HepG2 (cell line): ENCODE results near the gene SASH3. TPM values are rescaled to one million over a fixed set of nuclear protein-coding genes. Genes with fewer than 3 reads are reported as not detected.

Source experiments
- ATAC-seq: fragments of 200-7000 bp; cut with Tn5 transposase; 3 replicates; pipeline ENCODE4 v1.9.1; 2020; ENCODE audit warnings: mild to moderate bottlenecking, moderate library complexity
- BruUV-seq: library from RNA; stranded (reverse); fragments of 400-500 nt; replicated peaks from 2 replicates; lab custom pipeline; 2021; lab: Mats Ljungman, UMichigan
- CTCF ChIA-PET: fragments of 300-600 bp; formaldehyde crosslinking; extraction: SDS; loops from one replicate; lab custom pipeline; 2021; ENCODE audit warnings: low total read pairs, inconsistent platforms, low intra/inter-chr PET ratio; lab: Yijun Ruan, JAX
- POLR2A ChIA-PET: fragments of 350-600 bp; sonication (Branson Sonifier 250); formaldehyde crosslinking; loops from one replicate; lab custom pipeline; 2020; ENCODE audit warnings: antibody characterized with exemption, inconsistent platforms; lab: Yijun Ruan, JAX
- DNase-seq: peaks from one replicate; pipeline ENCODE4 v3.0.0-alpha.2; 2015; ENCODE audit warnings: low spot score
- FAIRE-seq: peaks from 3 replicates; lab custom pipeline; 2011; peaks lifted over from hg19 to GRCh38; lab: Jason Lieb, UNC
- H2AFZ ChIP-seq: one replicate; pipeline ENCODE4 v1.6.1; 2011; ENCODE audit warnings: low read length, inconsistent platforms
- H3K27ac ChIP-seq: fragments of 300-600 bp; 3 replicates; pipeline ENCODE4 v1.8.0; 2011; ENCODE audit warnings: mixed run types, mild to moderate bottlenecking, mixed read lengths, low read length, inconsistent platforms; ENCODE audit not compliant: insufficient read depth; ENCODE audit errors: extremely low read length
- H3K27me3 ChIP-seq, 2 experiments: fragments of 200-600 bp in 1 of 2; 2 replicates in 1 of 2; 3 replicates in 1 of 2; pipeline versions ENCODE4 v1.6.0 to v1.8.0; 2011; ENCODE audit warnings: low read length in 2 of 2, mild to moderate bottlenecking in 2 of 2, moderate library complexity in 2 of 2, inconsistent platforms in 1 of 2; ENCODE audit not compliant: insufficient read depth in 2 of 2, control insufficient read depth in 1 of 2
- H3K36me3 ChIP-seq, 2 experiments: fragments of 200-600 bp in 1 of 2; replicated peaks in 1 of 2; 2 replicates in 1 of 2; 3 replicates in 1 of 2; pipeline versions ENCODE4 v1.5.1 to v1.8.0; 2011; ENCODE audit warnings: low read length in 2 of 2, inconsistent platforms in 1 of 2; ENCODE audit not compliant: insufficient read depth in 2 of 2, control insufficient read depth in 1 of 2
- H3K4me1 ChIP-seq: 2 replicates; pipeline ENCODE4 v1.5.1; 2012; ENCODE audit warnings: low read length, inconsistent platforms; ENCODE audit not compliant: insufficient read depth
- H3K4me2 ChIP-seq: 2 replicates; pipeline ENCODE4 v1.6.0; 2011; ENCODE audit warnings: low read depth, low read length, inconsistent platforms
- H3K4me3 ChIP-seq, 3 experiments: fragments of 200-600 bp in 1 of 3; sonication (generic), shearing (Covaris generic) in 1 of 3; replicated peaks in 1 of 3; 2 replicates each; pipeline ENCODE4 v1.5.1; 2011 to 2016; ENCODE audit warnings: low read length in 3 of 3, inconsistent platforms in 2 of 3, low read depth in 2 of 3, mild to moderate bottlenecking in 2 of 3, control low read depth in 1 of 3, mixed read lengths in 1 of 3; ENCODE audit not compliant: insufficient read depth in 1 of 3
- H3K79me2 ChIP-seq: one replicate; pipeline ENCODE4 v1.6.1; 2011; ENCODE audit warnings: low read length, inconsistent platforms; ENCODE audit not compliant: insufficient read depth
- H3K9ac ChIP-seq: 2 replicates; pipeline ENCODE4 v1.6.0; 2011; ENCODE audit warnings: mild to moderate bottlenecking, low read depth, low read length, inconsistent platforms; ENCODE audit not compliant: insufficient read depth
- H3K9me3 ChIP-seq: 2 replicates; pipeline ENCODE4 v1.5.1; 2012; ENCODE audit warnings: mild to moderate bottlenecking, low read length
- H4K20me1 ChIP-seq: 2 replicates; pipeline ENCODE4 v1.6.0; 2011; ENCODE audit warnings: inconsistent platforms, mild to moderate bottlenecking, low read length, moderate library complexity; ENCODE audit not compliant: insufficient read depth
- CTCF ChIP-seq: sonication (generic); formaldehyde crosslinking; IDR thresholded peaks from 2 replicates; pipeline ENCODE4 v1.5.0; 2020; ENCODE audit warnings: mild to moderate bottlenecking, missing genetic modification reagents, moderate library complexity
- RAD21 ChIP-seq: fragments of 450-650 bp; formaldehyde crosslinking; IDR thresholded peaks from 2 replicates; pipeline ENCODE4 v1.5.0; 2020; ENCODE audit warnings: mild to moderate bottlenecking
- STAG1 ChIP-seq: sonication (generic); formaldehyde crosslinking; IDR thresholded peaks from 2 replicates; pipeline ENCODE4 v1.4.0; 2020; ENCODE audit warnings: missing genetic modification reagents
- WGBS: methylation state at CpG from one replicate; pipeline ENCODE4 v1.1.6; 2017; ENCODE audit warnings: low lambda C conversion rate; 5-methylcytosine and 5-hydroxymethylcytosine counted together
- in situ Hi-C: cut with HindIII; loops from 2 replicates; pipeline ENCODE4 v1.10.0; 2017; ENCODE audit warnings: low pct_unique_long_range_greater_than_20kb; ENCODE audit not compliant: extremely low pct_ligation_motif_present
- intact Hi-C: fragments of 100-400 bp; cut with micrococcal nuclease; formaldehyde crosslinking; loops from one replicate; pipeline ENCODE4 v1.10.0; 2022; ENCODE audit not compliant: unreplicated experiment
- polyA plus RNA-seq, 8 experiments: library from polyadenylated mRNA; depleted of rRNA in 3 of 8; stranded (reverse) in 7 of 8; unstranded in 1 of 8; fragments of >200 nt; fragmentation: Illumina TruSeq in 4 of 8; extraction: Trizol in 4 of 8; gene quantifications; 2 replicates each; pipeline versions ENCODE4 v1.2.1 to v1.2.3, GENCODE V29; 2011 to 2016; ENCODE audit warnings: low read depth in 4 of 8, missing spikeins in 1 of 8, mixed read lengths in 1 of 8; ENCODE audit not compliant: insufficient read depth in 1 of 8
- total RNA-seq, 5 experiments: library from RNA; depleted of rRNA; stranded (reverse); fragments of >200 nt; fragmentation: Illumina TruSeq; extraction: Trizol; gene quantifications; 2 replicates each; pipeline ENCODE4 v1.2.3, GENCODE V29; 2016; ENCODE audit warnings: low read depth in 1 of 5
- TF ChIP-seq, protein P1 (sequence below): sonication (generic); formaldehyde crosslinking; conservative IDR thresholded peaks from 2 replicates; pipeline ENCODE4 v1.4.0; 2020; ENCODE audit warnings: missing genetic modification reagents

The SASH3 gene
- total and polyA plus RNA-seq, 2 of the 13 experiments (the other 11 are each of a cell fraction or from before 2014, with no cell fraction given): 0.08 TPM; not detected in 1

GRCh38 chrX:129755779-129756650 is 23.7 kb upstream of the SASH3 start:
- 0 out of 2 replicates have a peak, but pooled peaks have one; percentile 12 for TF ChIP-seq RAD21 (CRISPR knock-in tag)
- TF ChIP-seq STAG1 (CRISPR knock-in tag): peak; percentile 51
- TF ChIP-seq, protein P1, sequence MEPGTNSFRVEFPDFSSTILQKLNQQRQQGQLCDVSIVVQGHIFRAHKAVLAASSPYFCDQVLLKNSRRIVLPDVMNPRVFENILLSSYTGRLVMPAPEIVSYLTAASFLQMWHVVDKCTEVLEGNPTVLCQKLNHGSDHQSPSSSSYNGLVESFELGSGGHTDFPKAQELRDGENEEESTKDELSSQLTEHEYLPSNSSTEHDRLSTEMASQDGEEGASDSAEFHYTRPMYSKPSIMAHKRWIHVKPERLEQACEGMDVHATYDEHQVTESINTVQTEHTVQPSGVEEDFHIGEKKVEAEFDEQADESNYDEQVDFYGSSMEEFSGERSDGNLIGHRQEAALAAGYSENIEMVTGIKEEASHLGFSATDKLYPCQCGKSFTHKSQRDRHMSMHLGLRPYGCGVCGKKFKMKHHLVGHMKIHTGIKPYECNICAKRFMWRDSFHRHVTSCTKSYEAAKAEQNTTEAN (CRISPR knock-in tag): no peak
- TF ChIP-seq CTCF: peak; percentile 59
- ChIA-PET CTCF (no interaction called here), POLR2A (no interaction called here)
- H3K9ac ChIP-seq: no peak overlapping the region
- no peaks in the 10 kb centered on the region for H3K36me3 ChIP-seq
- H3K79me2 ChIP-seq: no peaks in the 10 kb centered on the region
- H3K9me3 ChIP-seq: no peaks in the 10 kb centered on the region
- no peak overlapping the region for H3K4me2 ChIP-seq
- no peak overlapping the region for H3K4me3 ChIP-seq
- in situ Hi-C loops (no loop called here), intact Hi-C loops (no loop called here)
- no peaks in the 10 kb centered on the region for H4K20me1 ChIP-seq
- BruUV-seq: no TSS peak
- 85% methylated on average over 6 of the region's 18 CpGs for WGBS
- DNase-seq: no peak
- no peaks in the 10 kb centered on the region for H3K27me3 ChIP-seq
- no peaks in the 10 kb centered on the region for H3K4me1 ChIP-seq
- no peak overlapping the region for H2AFZ ChIP-seq
- no peak overlapping the region for H3K27ac ChIP-seq
- no peak for FAIRE-seq
- ATAC-seq: peak; percentile 66
